ENCODE measurements around the gene PTCD1. TPM values are rescaled to one million over a fixed set of nuclear protein-coding genes. Genes with fewer than 3 reads are reported as not detected.

The PTCD1 gene
- total and polyA plus RNA-seq, 2 donors (not counting 1 experiment from before 2014, with no cell fraction given) = 2.3 to 8.1 TPM

DNA sequence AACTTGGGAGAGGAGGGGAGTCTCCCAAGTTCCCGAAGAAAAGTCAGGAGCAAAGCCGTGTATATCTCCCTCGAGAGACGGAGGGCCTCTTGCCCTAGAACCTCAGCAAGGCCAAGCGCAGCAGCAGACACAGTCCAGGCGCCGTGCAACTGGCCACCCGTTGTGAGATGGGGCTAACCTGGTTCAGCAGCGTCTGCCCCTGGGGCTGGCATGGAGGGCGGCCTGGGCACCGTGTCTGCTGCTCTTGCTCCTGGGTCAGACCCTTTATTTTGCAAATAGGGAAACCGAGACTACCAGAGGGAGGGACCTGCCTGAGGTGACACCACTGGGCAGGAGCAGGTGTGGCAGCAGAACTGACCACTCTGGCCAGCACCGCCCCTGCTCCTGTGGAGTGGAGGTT lies 13.9 kb upstream of the PTCD1 start:
- H3K9ac ChIP-seq (ENCODE audit: insufficient read depth, low read length) = no peak overlapping the region
- H3K4me2 ChIP-seq (ENCODE audit: extremely low read depth, insufficient read depth, low read length) = no peak overlapping the region
- no peaks in the 10 kb centered on the region for H3K79me2 ChIP-seq (ENCODE audit: control insufficient read depth, insufficient read depth, low read length)
- H3K27me3 ChIP-seq (ENCODE audit: control insufficient read depth, insufficient read depth, low read length) = no peaks in the 10 kb centered on the region
- no peak overlapping the region for H3K27ac ChIP-seq (ENCODE audit: insufficient read depth, low read length)
- H3K9me3 ChIP-seq (ENCODE audit: control insufficient read depth, insufficient read depth, low read depth, low read length) = no peaks in the 10 kb centered on the region
- peaks cover 35% of the 10 kb centered on the region for H3K36me3 ChIP-seq (ENCODE audit: control insufficient read depth, insufficient read depth, low read length)
- no peak overlapping the region for H3K4me3 ChIP-seq (replicated peaks in 1 of 4; ENCODE audit: control extremely low read depth in 1 of 4, insufficient read depth in 1 of 4, low read depth in 3 of 4, low read length in 4 of 4)
- H3K4me1 ChIP-seq (ENCODE audit: control insufficient read depth, extremely low read depth, insufficient read depth, low read length) = no peaks in the 10 kb centered on the region
- no peaks in the 10 kb centered on the region for H4K20me1 ChIP-seq (ENCODE audit: control insufficient read depth, extremely low read depth, insufficient read depth, low read length)
- no peak overlapping the region for H2AFZ ChIP-seq (ENCODE audit: low read length)
- TF ChIP-seq, protein P1, sequence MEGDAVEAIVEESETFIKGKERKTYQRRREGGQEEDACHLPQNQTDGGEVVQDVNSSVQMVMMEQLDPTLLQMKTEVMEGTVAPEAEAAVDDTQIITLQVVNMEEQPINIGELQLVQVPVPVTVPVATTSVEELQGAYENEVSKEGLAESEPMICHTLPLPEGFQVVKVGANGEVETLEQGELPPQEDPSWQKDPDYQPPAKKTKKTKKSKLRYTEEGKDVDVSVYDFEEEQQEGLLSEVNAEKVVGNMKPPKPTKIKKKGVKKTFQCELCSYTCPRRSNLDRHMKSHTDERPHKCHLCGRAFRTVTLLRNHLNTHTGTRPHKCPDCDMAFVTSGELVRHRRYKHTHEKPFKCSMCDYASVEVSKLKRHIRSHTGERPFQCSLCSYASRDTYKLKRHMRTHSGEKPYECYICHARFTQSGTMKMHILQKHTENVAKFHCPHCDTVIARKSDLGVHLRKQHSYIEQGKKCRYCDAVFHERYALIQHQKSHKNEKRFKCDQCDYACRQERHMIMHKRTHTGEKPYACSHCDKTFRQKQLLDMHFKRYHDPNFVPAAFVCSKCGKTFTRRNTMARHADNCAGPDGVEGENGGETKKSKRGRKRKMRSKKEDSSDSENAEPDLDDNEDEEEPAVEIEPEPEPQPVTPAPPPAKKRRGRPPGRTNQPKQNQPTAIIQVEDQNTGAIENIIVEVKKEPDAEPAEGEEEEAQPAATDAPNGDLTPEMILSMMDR (conservative IDR thresholded peaks at IDR 0.05 in 1 of 2, IDR thresholded peaks at IDR 0.05 in 1 of 2; ENCODE audit: low read depth in 1 of 2, low read length in 2 of 2) = no peak
- TF ChIP-seq EZH2 (IDR thresholded peaks at IDR 0.05; ENCODE audit: low read length, missing control alignments) = no peak
- DNase-seq (ENCODE audit: low read depth in 2 of 2) = no peak

DNA sequence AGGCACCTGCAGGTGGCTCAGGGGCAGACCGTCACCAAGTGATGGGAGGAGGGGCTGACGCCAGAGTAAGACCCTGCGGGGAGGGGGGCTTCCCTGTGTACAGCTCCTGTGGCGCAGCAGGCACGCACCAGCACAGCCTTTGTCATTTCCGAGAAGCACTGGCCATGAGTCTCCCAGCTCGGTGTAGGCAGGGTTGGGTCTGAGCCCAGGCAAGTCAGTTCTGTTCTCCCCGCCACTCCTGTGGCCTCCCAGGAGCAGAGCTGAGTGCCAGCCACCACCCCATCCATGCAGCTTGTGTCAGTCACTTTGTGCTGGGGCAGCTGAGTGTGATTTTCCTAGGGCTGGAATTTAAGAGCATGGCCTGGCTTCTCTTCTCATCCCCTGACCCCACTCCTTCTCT lies 13.3 kb upstream of the PTCD1 start:
- no peak overlapping the region for H2AFZ ChIP-seq (ENCODE audit: low read length)
- no peak overlapping the region for H3K27ac ChIP-seq (ENCODE audit: insufficient read depth, low read length)
- H3K27me3 ChIP-seq (ENCODE audit: control insufficient read depth, insufficient read depth, low read length) = no peaks in the 10 kb centered on the region
- H4K20me1 ChIP-seq (ENCODE audit: control insufficient read depth, extremely low read depth, insufficient read depth, low read length) = no peaks in the 10 kb centered on the region
- H3K9ac ChIP-seq (ENCODE audit: insufficient read depth, low read length) = no peak overlapping the region
- no peaks in the 10 kb centered on the region for H3K79me2 ChIP-seq (ENCODE audit: control insufficient read depth, insufficient read depth, low read length)
- no peaks in the 10 kb centered on the region for H3K9me3 ChIP-seq (ENCODE audit: control insufficient read depth, insufficient read depth, low read depth, low read length)
- H3K36me3 ChIP-seq (ENCODE audit: control insufficient read depth, insufficient read depth, low read length) = peaks cover 35% of the 10 kb centered on the region
- no peak overlapping the region for H3K4me3 ChIP-seq (replicated peaks in 1 of 4; ENCODE audit: control extremely low read depth in 1 of 4, insufficient read depth in 1 of 4, low read depth in 3 of 4, low read length in 4 of 4)
- H3K4me1 ChIP-seq (ENCODE audit: control insufficient read depth, extremely low read depth, insufficient read depth, low read length) = no peaks in the 10 kb centered on the region
- H3K4me2 ChIP-seq (ENCODE audit: extremely low read depth, insufficient read depth, low read length) = no peak overlapping the region
- no peak for DNase-seq (ENCODE audit: low read depth in 2 of 2)
- TF ChIP-seq EZH2 (IDR thresholded peaks at IDR 0.05; ENCODE audit: low read length, missing control alignments) = no peak
- TF ChIP-seq, protein P1 (conservative IDR thresholded peaks at IDR 0.05 in 1 of 2, IDR thresholded peaks at IDR 0.05 in 1 of 2; ENCODE audit: low read depth in 1 of 2, low read length in 2 of 2) = no peak

DNA sequence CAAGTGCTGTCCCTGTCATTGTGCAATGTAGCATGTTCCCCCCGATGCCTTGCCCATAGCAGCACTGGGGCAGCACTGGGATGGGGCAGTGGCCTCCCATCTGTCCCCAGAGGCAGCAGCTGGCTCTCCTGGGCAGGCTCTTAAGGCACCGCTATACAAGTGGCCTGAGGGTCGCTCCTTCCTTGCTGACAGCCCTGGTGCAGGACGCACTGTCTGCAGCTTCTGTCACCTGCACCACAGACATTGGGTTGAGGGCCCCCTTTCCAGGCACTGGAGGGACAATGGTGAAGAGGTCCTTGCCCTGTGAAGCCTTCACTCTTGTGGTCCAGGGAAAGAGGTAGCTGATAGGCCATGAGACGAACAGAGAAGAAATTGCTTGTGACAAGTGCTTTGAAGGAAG lies 10.7 kb upstream of the PTCD1 start:
- no peak for DNase-seq (ENCODE audit: low read depth in 2 of 2)
- H3K27ac ChIP-seq (ENCODE audit: insufficient read depth, low read length) = no peak overlapping the region
- H2AFZ ChIP-seq (ENCODE audit: low read length) = no peak overlapping the region
- no peaks in the 10 kb centered on the region for H3K27me3 ChIP-seq (ENCODE audit: control insufficient read depth, insufficient read depth, low read length)
- no peaks in the 10 kb centered on the region for H4K20me1 ChIP-seq (ENCODE audit: control insufficient read depth, extremely low read depth, insufficient read depth, low read length)
- peaks cover 34% of the 10 kb centered on the region for H3K36me3 ChIP-seq (ENCODE audit: control insufficient read depth, insufficient read depth, low read length)
- no peak overlapping the region for H3K9ac ChIP-seq (ENCODE audit: insufficient read depth, low read length)
- TF ChIP-seq, protein P1 (conservative IDR thresholded peaks at IDR 0.05 in 1 of 2, IDR thresholded peaks at IDR 0.05 in 1 of 2; ENCODE audit: low read depth in 1 of 2, low read length in 2 of 2) = no peak
- TF ChIP-seq EZH2 (IDR thresholded peaks at IDR 0.05; ENCODE audit: low read length, missing control alignments) = no peak
- no peaks in the 10 kb centered on the region for H3K9me3 ChIP-seq (ENCODE audit: control insufficient read depth, insufficient read depth, low read depth, low read length)
- no peak overlapping the region for H3K4me3 ChIP-seq (replicated peaks in 1 of 4; ENCODE audit: control extremely low read depth in 1 of 4, insufficient read depth in 1 of 4, low read depth in 3 of 4, low read length in 4 of 4)
- no peaks in the 10 kb centered on the region for H3K79me2 ChIP-seq (ENCODE audit: control insufficient read depth, insufficient read depth, low read length)
- H3K4me1 ChIP-seq (ENCODE audit: control insufficient read depth, extremely low read depth, insufficient read depth, low read length) = no peaks in the 10 kb centered on the region
- no peak overlapping the region for H3K4me2 ChIP-seq (ENCODE audit: extremely low read depth, insufficient read depth, low read length)

All from fibroblast of lung (primary cell).